GF-D8 (cell line): ENCODE results near the gene PRR5.

ENCODE experiments used
- DNase-seq: peaks from one replicate; lab custom pipeline; 2025; lab: John Stamatoyannopoulos, UW

PRR5 gene

GRCh38 chr22:44718418-44718817 is 16.4 kb downstream of the PRR5 start:
- DNase-seq, result no peak

DNA sequence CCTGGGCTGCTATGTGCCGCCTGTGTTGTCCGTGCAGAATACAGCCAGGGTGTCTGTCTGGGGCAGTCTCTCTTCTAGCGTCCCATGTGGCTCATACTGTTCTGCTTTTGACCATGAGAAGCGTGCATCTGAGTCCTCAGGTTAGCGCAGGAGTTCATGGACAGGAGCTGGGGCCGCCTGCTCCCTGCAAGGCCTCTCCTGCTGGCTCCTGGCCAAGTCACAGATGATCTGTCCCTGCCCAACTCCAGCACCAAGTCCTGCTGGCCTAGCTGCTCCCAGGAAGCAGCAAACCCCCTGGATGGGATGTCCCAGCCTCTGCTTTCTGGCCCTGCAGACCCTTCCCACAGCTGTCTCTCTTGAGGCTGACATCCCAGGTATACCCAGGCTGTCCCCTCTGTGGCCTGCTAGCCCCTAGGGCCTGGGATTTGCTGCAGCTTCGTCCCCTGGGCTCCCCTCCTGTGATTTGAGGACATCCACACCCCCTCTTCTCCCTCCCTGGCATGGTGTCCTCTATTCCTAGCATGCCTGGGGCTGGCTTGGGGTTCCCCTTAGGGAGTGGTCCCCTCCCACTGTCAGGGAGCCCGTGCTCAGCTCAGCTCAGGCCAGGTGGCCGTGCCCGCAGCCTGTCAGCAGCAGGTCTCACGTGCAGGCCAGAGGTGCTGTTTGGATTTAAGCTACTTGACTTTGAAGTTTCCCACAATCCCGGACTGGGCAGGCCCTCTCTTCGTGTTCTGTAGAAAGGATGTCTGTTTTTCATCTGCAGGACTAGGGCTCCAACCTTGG is 17.8 kb downstream of the PRR5 start:
- DNase-seq, result no peak

GRCh38 chr22:44721213-44721612 is 19.2 kb downstream of the PRR5 start:
- DNase-seq, result no peak

DNA sequence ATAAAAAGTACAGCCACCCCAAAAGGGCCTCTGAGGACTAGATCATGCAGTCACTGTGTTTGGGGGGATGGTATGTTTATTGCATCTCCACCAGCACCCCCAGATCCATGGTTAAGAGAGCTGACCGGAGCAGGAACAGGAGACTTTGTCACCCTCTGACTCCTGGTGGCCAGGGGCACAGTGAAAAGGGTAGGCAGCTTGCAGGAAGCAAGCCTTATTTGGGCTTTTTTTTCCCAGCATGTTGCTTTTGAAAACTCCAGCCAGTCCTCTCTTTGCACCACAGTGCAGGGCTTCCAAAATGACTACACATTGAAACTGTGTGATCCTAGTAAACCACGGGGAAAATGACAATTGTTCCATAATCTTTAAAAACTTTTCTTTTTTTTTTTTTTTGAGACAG is 20.6 kb downstream of the PRR5 start:
- no peak for DNase-seq

- DNase-seq, result no peak
Measured at GRCh38 chr22:44723801-44724200, 21.8 kb downstream of the PRR5 start.

GRCh38 chr22:44724416-44724815 is 22.4 kb downstream of the PRR5 start:
- DNase-seq, result no peak

DNA sequence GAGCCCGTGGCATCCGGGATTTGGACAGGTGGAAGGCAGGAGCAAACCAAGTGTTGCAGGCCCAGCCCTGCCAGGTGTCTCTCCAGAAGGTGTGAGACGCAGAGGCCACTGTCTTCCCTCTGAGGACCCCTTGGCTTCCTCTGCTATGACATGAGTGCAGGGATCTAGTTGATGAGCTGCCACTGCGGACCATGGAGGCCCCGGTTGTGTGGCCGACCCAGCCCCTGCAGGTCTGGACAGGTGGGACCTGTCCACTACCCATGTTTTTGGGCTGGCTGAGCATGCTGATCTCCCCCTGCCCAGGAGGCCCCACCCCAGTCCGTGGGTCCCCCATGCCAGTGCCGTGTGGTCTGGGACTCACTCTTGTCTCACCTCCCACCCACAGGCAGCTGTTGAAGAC is 22.9 kb downstream of the PRR5 start:
- DNase-seq, result no peak

DNA sequence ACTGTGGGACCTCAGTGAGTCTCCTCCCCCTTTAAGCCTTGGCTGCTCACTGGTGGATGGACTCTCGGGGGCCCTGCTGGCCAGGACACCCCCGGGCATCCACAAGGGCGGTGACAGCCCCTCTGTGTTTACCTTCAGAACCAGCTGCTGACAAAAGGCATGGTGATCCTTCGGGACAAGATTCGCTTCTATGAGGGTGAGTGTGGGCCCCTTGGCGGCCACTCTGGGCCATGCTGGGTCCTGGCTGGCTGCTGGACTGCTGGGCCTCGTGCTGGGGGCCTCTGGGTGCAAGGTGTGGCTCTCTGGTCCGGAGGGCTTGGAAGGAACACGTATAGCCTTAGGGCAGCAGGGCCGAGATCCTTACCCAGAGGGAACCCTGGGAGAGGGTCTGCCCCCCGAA is 24.4 kb downstream of the PRR5 start:
- no peak for DNase-seq

DNA sequence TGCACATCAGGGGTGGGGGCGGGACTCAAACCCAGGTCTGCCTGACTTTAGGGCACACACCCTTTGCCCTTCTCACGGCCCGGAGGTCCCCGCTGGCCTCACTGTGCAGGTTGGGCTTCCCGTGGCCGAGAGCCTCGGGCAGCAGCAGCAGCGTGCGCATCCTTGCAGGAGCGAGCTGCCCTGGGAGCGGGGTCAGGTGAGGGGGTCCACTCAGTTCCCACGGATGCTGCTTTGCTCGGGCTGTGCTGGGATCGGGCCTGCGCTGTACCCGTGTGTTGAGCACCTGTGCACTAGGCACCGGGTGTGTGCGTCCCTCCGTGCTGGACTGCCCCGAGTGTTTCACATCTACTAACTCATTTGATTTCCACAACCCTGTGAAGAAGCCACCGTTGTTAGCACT is 25.1 kb downstream of the PRR5 start:
- no peak for DNase-seq

DNA sequence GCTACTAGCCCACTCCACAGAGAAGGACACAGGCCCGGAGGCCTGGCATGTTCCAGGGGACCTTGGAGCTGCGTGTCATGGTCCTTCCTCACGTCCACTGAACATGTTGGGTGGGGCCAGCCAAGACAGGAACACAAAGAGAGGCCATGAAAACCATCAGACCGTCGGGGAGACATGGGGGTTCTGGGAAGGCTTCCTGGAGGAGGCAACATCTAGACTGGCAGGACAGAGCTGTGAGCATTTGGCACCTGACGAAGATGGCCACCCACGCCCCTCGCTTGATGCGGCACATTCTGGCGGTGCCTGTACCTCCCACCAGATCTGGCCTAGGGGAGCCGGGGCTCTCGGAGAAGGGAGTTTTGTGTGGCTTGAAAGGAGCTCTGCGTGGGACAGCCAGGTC is 25.7 kb downstream of the PRR5 start:
- no peak for DNase-seq

GRCh38 chr22:44728761-44729324 is 26.8 kb downstream of the PRR5 start:
- no peak for DNase-seq

DNA sequence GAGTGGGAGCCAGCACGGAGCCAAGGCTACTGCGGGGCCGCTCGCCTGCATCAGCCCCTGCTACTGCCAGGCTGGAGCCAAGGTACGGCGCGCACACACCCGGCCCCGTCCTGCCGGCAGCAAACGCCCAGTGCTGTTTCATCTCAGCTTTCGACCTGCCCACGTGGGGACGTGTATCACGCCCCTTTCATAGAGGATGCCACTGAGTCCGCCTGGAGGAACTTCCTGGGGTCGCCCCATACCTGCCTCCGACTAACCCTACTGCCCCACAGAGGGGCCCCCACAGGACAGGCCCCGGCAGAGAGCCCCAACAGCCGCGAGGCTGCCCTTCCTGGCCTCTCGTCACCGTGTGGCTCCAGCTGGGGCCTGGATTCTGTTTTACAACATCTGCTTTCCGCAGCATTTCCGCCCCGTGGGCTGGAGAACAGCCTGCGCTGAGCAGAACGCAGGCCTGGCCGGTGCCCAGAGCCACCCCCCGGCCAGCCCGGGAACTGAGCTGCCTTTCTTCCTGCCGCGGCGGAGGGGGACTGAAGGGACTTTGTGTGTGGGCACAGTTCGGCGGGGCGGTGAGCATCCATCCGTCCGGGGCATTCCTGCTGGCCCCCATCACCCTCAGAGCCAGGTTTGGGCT is 27.5 kb downstream of the PRR5 start:
- no peak for DNase-seq

- no peak for DNase-seq
Measured at GRCh38 chr22:44730022-44730393, 28.0 kb downstream of the PRR5 start.

DNA sequence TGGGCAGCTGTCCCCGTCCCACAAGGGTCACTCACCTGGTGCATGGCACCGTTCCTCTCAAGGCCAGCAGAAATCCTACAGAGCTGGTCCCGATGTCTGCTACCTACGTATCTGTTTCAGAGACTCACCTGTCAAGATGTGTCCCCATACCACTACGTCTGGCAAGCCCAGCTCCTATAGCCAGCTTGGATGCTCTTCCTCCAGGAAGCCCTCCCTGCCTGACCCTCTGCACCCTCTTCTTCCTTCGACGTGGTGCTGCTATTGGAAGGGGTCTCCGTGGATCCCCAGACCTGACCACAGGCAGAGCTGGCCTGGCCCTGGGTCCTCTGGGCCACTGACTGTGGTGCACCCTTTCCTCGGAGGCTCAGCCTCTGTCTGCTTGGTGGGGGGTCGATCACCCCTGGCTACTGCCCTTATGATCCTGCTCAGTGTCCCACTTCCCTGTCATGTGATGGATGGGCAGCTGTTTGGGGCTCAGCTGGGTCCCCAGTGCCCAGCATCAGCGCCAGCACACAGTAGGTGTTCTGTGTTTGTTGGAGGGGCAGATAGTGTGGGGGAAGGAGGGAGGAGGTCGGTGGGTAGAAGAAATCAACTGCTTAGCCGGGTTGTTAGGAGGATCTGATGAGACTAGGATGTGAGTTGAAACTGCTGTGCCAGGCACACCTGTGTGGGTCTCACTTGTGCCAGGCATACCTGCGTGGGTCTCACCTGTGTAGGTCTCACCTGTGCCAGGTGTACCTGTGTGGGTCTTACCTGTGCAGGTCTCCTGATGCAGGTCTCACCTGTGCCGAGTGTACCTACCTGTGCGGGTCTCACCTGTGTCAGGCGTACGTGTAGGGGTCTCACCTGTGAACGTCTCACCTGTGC is 28.7 kb downstream of the PRR5 start:
- no peak for DNase-seq

DNA sequence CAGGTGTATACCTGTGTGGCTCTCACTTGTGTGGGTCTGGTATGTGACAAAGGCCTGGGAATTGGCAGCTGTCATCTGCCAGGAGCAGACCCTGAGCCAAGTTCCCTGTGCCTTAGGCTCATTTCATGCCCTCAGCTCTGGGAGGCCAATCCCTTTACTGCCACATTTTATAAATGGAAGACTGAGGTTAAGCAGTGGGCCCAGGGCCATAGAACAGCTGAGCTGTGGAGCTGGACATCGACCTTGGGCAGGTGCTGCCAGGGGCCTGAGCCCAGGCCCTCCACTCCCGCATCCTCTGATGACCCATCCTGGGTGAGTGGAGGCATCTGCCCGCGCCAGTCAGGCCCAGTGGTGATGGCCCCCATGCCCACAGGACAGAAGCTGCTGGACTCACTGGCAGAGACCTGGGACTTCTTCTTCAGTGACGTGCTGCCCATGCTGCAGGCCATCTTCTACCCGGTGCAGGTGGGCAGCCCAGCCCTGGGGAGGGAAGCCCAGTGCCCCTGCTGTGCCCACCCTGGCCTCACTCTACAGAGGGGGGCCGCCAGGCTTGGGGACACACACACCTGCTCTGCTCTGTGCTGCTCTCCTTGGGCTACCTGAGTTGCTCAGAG is 29.5 kb downstream of the PRR5 start:
- DNase-seq, result no peak

GRCh38 chr22:44732017-44732561 is 30.1 kb downstream of the PRR5 start:
- no peak for DNase-seq

- no peak for DNase-seq
Measured at GRCh38 chr22:44732661-44733060, 30.7 kb downstream of the PRR5 start.

DNA sequence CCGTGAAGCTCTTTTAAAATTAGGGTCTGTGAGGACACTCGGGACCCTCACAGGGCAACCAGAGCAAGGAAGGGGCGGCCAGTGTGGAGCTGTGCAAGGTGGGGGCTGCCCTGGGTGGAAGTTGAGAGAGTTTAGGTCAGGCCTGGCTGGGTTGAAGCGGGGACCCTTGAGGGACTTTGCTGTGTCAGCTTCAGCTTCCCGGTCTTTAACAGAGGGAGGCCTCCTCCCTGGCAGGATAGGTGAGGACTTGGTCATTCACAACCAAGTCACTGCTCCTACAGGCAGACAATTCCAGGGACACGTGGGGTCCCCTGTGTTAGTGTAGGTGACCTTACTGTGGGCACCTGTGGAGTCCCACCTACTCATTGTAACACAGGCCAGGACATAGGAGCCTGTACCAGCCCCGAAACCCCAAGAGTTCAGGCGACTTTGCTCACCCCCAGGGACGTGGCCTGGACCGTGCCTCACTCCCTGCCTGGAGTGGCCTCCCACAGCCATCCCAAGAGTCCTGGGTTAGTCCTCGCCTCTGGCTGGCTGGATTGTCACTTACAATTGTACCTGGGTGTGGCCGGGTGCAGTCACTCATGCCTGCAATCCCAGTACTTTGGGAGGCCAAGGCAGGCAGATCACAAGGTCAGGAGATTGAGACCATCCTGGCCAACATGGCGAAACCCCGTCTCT is 31.6 kb downstream of the PRR5 start:
- no peak for DNase-seq

GRCh38 chr22:44734278-44734677 is 32.3 kb downstream of the PRR5 start:
- no peak for DNase-seq

GRCh38 chr22:44734801-44735517 is 33.0 kb downstream of the PRR5 start:
- no peak for DNase-seq
